ENCODE measurements around the gene SYCP2.
"Not testable (repeated sequence)": the region's sequence is repeated elsewhere in the genome, so short reads cannot be mapped to it uniquely, and the experiment has no call there.

SYCP2 gene

DNA sequence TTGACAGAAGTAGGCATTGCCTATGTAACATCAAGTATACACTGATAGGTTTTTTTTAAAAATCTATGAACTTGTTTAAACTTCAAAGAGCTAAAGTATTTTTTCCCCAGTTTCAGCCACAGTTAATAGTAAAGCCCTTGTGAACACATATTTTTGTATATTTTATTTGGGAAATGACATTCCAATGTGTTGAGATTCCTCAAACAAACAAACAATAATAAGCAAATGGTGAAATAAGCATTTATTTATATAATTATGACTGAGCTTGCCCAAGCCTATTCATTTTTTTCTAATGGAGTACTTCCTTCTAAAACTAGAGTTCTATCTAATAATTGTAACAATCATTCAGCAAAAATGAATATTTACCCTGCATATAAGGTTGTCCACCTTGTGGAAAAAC, 12.5 kb downstream of the SYCP2 start:
- DNase-seq (ENCODE audit: low read depth) = no peak
- H3K4me3 ChIP-seq (ENCODE audit: low read depth, low read length) = no peak overlapping the region

DNA sequence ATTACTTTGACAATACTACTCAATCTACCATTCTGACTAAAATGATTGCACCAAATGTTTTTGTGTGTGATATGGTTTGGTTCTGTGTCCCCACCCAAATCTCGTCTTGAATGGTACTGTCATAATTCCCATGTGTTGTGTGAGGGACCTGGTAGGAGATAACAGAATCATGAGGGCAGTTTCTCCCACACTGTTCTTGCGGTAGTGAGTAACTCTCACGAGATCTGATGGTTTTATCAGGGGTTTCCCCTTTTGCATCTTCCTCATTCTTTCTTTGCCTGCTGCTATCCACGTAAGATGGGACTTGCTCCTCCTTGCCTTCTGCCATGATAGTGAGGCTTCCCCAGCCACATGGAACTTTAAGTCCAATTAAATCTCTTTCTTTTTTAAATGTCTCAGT, 20.8 kb downstream of the SYCP2 start:
- DNase-seq (ENCODE audit: low read depth) = no peak
- H3K4me3 ChIP-seq (ENCODE audit: low read depth, low read length) = no peak overlapping the region

GRCh38 chr20:59911041-59911440, 22.4 kb downstream of the SYCP2 start:
- no peak overlapping the region for H3K4me3 ChIP-seq (ENCODE audit: low read depth, low read length)
- DNase-seq (ENCODE audit: low read depth) = no peak

DNA sequence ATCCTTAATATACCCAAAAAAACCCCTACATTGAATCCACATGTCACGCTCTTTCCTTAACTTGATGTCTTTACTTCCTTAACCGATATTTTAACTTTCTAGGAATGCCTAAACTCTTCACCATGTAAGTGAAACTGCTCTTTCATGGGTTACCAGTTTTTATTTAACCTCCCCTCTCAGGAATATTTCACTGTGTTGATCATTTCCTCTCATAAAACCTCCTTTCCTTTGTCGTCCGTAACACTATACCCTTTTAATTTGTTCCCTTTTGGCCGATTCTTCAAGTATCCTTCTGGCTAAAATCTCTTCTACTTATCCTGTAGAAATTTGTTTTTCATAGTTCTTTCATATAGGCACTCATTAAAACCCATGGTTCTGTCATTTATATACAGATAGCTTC, 24.6 kb downstream of the SYCP2 start:
- no peak overlapping the region for H3K4me3 ChIP-seq (ENCODE audit: low read depth, low read length)
- no peak for DNase-seq (ENCODE audit: low read depth)

- no peak for DNase-seq (ENCODE audit: low read depth)
- no peak overlapping the region for H3K4me3 ChIP-seq (ENCODE audit: low read depth, low read length)
Observed at GRCh38 chr20:59903621-59904020, 29.8 kb downstream of the SYCP2 start.

DNA sequence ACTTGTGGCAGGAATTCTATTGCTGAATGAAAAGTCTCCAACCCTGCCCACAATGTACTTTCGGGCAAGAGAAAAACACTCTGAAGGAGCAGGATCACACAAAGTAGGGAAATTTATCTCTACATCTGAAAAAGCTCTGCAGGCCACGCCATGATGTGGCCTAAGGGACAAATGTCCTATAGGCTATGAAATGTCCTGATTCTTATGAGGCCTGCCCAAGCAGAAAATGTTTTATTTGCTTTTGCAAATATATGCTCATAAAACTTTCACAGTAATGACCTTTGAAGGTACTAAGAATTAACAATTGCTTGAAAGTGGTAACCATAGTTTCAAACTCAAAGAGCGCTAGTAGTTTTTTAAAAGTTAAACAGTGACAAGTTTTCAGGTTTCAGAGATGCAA, 31.0 kb downstream of the SYCP2 start:
- H3K4me3 ChIP-seq (ENCODE audit: low read depth, low read length) = no peak overlapping the region
- no peak for DNase-seq (ENCODE audit: low read depth)

- no peak for DNase-seq (ENCODE audit: low read depth)
- H3K4me3 ChIP-seq (ENCODE audit: low read depth, low read length) = no peak overlapping the region
Observed at GRCh38 chr20:59895908-59896307, 37.5 kb downstream of the SYCP2 start.

- no peak overlapping the region for H3K4me3 ChIP-seq (ENCODE audit: low read depth, low read length)
- no peak for DNase-seq (ENCODE audit: low read depth)
Observed at GRCh38 chr20:59891581-59891980, 41.9 kb downstream of the SYCP2 start.

DNA sequence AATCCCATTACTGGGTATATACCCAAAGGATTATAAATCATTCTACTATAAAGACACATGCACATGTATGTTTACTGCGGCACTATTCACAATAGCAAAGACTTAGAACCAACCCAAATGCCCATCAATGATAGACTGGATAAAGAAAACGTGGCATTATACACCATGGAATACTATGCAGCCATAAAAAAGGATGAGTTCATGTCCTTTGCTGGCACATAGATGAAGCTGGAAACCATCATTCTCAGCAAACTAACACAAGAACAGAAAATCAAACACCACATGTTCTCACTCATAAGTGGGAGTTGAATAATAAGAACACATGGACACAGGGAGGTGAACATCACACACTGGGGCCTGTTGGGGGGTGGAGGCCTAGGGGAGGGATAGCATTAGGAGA, 43.4 kb downstream of the SYCP2 start:
- DNase-seq (ENCODE audit: low read depth) = not testable (repeated sequence)

DNA sequence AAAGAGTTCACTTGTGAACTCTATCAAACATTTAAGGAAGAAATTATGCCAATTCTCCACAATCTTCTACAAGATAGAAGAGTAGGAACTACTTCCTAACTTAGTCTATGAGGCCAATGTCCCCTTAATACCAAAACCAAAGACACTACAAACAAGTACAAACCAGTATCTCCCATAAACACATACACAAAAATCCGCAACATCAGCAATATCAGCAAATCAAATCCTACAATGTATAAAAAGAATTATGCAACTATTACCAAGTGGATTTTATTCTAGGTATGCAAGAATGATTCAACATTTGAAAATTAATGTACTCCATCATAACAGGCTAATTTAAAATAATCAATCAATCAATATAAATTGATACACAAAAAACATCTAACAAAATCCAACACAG, 45.4 kb downstream of the SYCP2 start:
- H3K4me3 ChIP-seq (ENCODE audit: low read depth, low read length) = no peak overlapping the region
- no peak for DNase-seq (ENCODE audit: low read depth)

More for the DNA sequence above, 43.4 kb downstream of the SYCP2 start:
- not testable (repeated sequence) for H3K4me3 ChIP-seq (ENCODE audit: low read depth, low read length)

- no peak overlapping the region for H3K4me3 ChIP-seq (ENCODE audit: low read depth, low read length)
- no peak for DNase-seq (ENCODE audit: low read depth)
Observed at GRCh38 chr20:59884494-59884893, 48.9 kb downstream of the SYCP2 start.

GRCh38 chr20:59880198-59880597, 53.2 kb downstream of the SYCP2 start:
- no peak for DNase-seq (ENCODE audit: low read depth)
- no peak overlapping the region for H3K4me3 ChIP-seq (ENCODE audit: low read depth, low read length)

GRCh38 chr20:59873409-59873808, 60.0 kb downstream of the SYCP2 start:
- no peak for DNase-seq (ENCODE audit: low read depth)
- no peak overlapping the region for H3K4me3 ChIP-seq (ENCODE audit: low read depth, low read length)

DNA sequence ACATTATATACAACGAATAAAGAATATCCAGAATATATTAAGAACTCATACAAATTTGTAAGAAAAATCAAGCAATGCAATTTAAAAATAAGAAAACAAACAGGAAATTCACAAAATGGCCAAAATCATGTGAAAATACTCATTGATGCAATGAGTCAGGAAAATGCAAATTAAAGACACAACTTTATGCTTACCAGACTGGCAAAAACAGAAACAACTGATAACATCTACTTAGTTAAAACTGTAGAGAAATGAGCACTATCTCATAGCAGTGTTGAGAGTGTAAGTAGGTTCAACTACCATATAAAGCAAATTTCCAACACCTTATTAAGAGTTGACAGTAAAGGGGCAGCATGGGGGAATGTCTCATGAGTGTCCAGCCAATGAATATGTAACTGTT, 62.3 kb downstream of the SYCP2 start:
- no peak for DNase-seq (ENCODE audit: low read depth)
- H3K4me3 ChIP-seq (ENCODE audit: low read depth, low read length) = no peak overlapping the region

DNA sequence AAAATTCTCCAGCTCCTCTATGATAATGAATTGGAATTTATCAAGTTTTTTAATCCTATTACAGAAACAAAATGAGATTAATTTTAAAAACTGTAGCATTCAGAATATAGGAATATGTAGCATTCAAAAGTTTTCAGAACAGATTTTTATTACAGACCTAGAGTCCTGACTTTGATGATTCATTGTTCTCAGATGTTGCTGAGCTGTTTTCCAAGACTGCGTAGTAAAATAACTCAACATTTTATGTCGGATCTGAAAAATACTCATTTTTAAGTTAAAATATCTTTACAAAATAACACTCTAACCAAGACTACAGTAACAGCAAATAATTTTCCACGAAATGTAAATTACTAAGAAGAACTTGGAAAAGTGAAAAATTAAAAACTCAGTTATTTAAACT, 67.1 kb downstream of the SYCP2 start:
- DNase-seq (ENCODE audit: low read depth) = no peak
- H3K4me3 ChIP-seq (ENCODE audit: low read depth, low read length) = no peak overlapping the region

DNA sequence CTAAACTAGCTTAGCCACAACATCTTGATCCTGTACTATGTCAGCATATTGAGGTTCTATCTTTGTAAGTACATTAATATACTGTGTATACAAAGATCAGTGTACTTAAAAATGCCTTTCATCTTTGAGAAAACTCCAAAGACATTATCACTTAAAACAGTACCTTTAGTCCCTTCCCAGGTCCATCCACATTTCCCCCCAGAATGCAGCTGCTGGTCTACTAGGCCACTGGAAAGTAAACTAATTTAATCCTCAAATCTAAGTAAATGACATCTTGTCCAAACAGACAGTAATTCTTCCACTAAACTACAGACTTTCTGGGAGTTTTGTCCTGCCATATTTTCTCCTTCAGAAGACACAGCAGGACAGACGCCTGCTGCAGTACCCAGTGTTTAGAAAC, 68.7 kb downstream of the SYCP2 start:
- no peak for DNase-seq (ENCODE audit: low read depth)

GRCh38 chr20:59863058-59863457, 70.4 kb downstream of the SYCP2 start:
- H3K4me3 ChIP-seq (ENCODE audit: low read depth, low read length) = no peak overlapping the region
- DNase-seq (ENCODE audit: low read depth) = no peak

More for the DNA sequence above, 68.7 kb downstream of the SYCP2 start:
- no peak overlapping the region for H3K4me3 ChIP-seq (ENCODE audit: low read depth, low read length)

DNA sequence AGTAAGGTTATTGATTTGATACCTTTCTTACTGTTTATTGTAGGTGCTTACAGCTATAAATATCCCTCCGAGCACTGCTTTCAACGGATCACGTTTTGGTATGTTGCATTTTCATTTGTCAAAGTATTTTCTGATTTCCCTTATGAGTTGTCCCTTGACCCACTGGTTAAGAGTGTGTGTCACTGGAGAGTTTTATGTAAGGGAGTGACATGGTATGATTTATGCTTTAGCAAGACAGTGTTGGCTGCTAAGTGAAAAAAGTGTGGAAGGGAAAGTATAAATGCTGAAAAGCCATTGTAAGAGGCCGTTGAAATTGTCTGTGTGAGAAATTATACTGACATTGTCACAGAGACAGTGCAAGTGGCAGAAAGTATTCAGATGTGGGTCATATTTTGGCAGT, 72.0 kb downstream of the SYCP2 start:
- no peak overlapping the region for H3K4me3 ChIP-seq (ENCODE audit: low read depth, low read length)
- DNase-seq (ENCODE audit: low read depth) = no peak

DNA sequence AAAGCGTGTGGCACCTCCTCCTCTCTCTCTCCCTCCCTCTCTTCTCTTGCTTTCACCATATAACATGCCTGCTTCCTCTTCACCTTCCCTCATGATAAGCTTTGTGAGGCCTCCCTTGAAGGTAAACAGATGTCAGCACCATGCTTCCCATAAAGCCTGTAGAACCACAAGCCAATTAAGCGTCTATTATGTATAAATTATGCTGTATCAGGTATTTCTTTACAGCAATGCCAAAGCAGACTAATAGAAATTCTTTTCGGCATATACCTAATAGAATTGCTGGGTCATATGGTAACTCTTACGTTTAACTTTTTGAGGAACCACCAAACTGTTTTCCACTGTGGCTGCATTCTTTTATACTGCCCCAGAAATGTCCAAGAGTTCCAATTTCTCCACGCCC, 75.0 kb downstream of the SYCP2 start:
- DNase-seq (ENCODE audit: low read depth) = no peak
- no peak overlapping the region for H3K4me3 ChIP-seq (ENCODE audit: low read depth, low read length)

- no peak overlapping the region for H3K4me3 ChIP-seq (ENCODE audit: low read depth, low read length)
- DNase-seq (ENCODE audit: low read depth) = no peak
Observed at GRCh38 chr20:59857966-59858365, 75.5 kb downstream of the SYCP2 start.

DNA sequence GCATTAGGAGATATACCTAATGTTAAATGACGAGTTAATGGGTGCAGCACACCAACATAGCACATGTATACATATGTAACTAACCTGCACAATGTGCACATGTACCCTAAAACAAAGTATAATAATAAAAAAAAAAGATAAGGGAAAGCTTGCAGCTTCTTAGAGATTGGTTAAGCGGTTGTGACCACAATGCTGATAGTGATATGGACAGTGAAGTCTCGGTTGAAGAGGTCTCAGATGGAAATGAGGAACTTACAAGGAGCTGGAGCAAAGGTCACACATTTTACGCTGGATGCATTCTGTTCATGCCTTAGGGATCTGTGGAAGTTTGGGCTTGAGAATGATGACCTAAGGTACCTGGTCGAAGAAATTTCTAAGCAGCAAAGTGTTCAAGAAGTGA, 76.5 kb downstream of the SYCP2 start:
- not testable (repeated sequence) for DNase-seq (ENCODE audit: low read depth); H3K4me3 ChIP-seq (ENCODE audit: low read depth, low read length)

- not testable (repeated sequence) for H3K4me3 ChIP-seq (ENCODE audit: low read depth, low read length); DNase-seq (ENCODE audit: low read depth)
Observed at GRCh38 chr20:59856526-59856925, 76.9 kb downstream of the SYCP2 start.
